Umbilical cord (tissue), 2 donors: ENCODE results near the gene KRT20. TPM values are rescaled to one million over a fixed set of nuclear protein-coding genes. Genes with fewer than 3 reads are reported as not detected.
"Not testable (repeated sequence)": the region's sequence is repeated elsewhere in the genome, so short reads cannot be mapped to it uniquely, and the experiment has no call there.

ENCODE experiments used
- DNase-seq: peaks from one replicate; pipeline ENCODE4 v3.0.0-alpha.2; 2015; ENCODE audit warnings: low spot score
- total RNA-seq: library from RNA; depleted of rRNA; stranded (reverse); fragments of >200 nt; gene quantifications from one replicate; pipeline ENCODE4 v1.2.3, GENCODE V29; 2014; ENCODE audit warnings: low replicate concordance; ENCODE audit not compliant: insufficient read depth

The KRT20 gene
- total RNA-seq, 1 donor from 2014 or later: 3.4 TPM

GRCh38 chr17:40896916-40897455, 11.9 kb upstream of the KRT20 start:
- DNase-seq: no peak

GRCh38 chr17:40895106-40895730, 10.2 kb upstream of the KRT20 start:
- DNase-seq: no peak

GRCh38 chr17:40888196-40888720, 3.2 kb upstream of the KRT20 start:
- DNase-seq: no peak

GRCh38 chr17:40886090-40886489, 1.0 kb upstream of the KRT20 start:
- no peak for DNase-seq

- no peak for DNase-seq
Observed at GRCh38 chr17:40883626-40884334, 1.3 kb downstream of the KRT20 start.

GRCh38 chr17:40883031-40883430, 2.0 kb downstream of the KRT20 start:
- no peak for DNase-seq

- no peak for DNase-seq
Observed at GRCh38 chr17:40879026-40879425, 6.0 kb downstream of the KRT20 start.

- DNase-seq: no peak
Observed at GRCh38 chr17:40878044-40878443, 7.0 kb downstream of the KRT20 start.

GRCh38 chr17:40873801-40874200, 11.2 kb downstream of the KRT20 start:
- DNase-seq: no peak

GRCh38 chr17:40873255-40873654, 11.8 kb downstream of the KRT20 start:
- no peak for DNase-seq

GRCh38 chr17:40872416-40872815, 12.6 kb downstream of the KRT20 start:
- no peak for DNase-seq

- no peak for DNase-seq
Observed at GRCh38 chr17:40871316-40871715, 13.7 kb downstream of the KRT20 start.

- DNase-seq: no peak
Observed at GRCh38 chr17:40870136-40870535, 14.9 kb downstream of the KRT20 start.

GRCh38 chr17:40866838-40867237, 18.2 kb downstream of the KRT20 start, which contains the start of gene KRT12:
KRT12 (minus strand) TSS chr17:40867223; CDS start chr17:40867186, 37 bp downstream.
- DNase-seq: no peak

- DNase-seq: no peak
Observed at GRCh38 chr17:40864661-40865390, 20.2 kb downstream of the KRT20 start.

GRCh38 chr17:40862985-40863733, 21.9 kb downstream of the KRT20 start:
- DNase-seq: no peak

- no peak for DNase-seq
Observed at GRCh38 chr17:40859536-40859935, 25.5 kb downstream of the KRT20 start.

GRCh38 chr17:40858667-40859066, 26.4 kb downstream of the KRT20 start:
- not testable (repeated sequence) for DNase-seq

GRCh38 chr17:40857535-40857934, 27.5 kb downstream of the KRT20 start:
- DNase-seq: peak; percentile 71

- peak; percentile 91 for DNase-seq
Observed at GRCh38 chr17:40854175-40854814, 30.7 kb downstream of the KRT20 start.

- no peak for DNase-seq
Observed at GRCh38 chr17:40852364-40852763, 32.7 kb downstream of the KRT20 start.
